GM19468 (cell line): ENCODE data around the gene TLL1.

Source experiments
- ATAC-seq: cut with Tn5 transposase; IDR thresholded peaks from one replicate; pipeline ENCODE4 v1.9.1; 2021; ENCODE audit warnings: mild to moderate bottlenecking, moderate library complexity, moderate number of reproducible peaks; ENCODE audit not compliant: unreplicated experiment; ENCODE audit errors: extremely low read depth

TLL1 gene

GRCh38 chr4:165877286-165877685, 4.2 kb downstream of the TLL1 start:
- ATAC-seq, result no peak

GRCh38 chr4:165879641-165880040, 6.6 kb downstream of the TLL1 start:
- ATAC-seq, result no peak

GRCh38 chr4:165894159-165894558, 21.1 kb downstream of the TLL1 start:
- ATAC-seq, result no peak

GRCh38 chr4:165905405-165906027, 32.5 kb downstream of the TLL1 start:
- no peak for ATAC-seq

- no peak for ATAC-seq
Observed at GRCh38 chr4:165906272-165906671, 33.2 kb downstream of the TLL1 start.

- no peak for ATAC-seq
Observed at GRCh38 chr4:165909947-165910346, 36.9 kb downstream of the TLL1 start.

- ATAC-seq, result no peak
Observed at GRCh38 chr4:165915215-165915614, 42.2 kb downstream of the TLL1 start.

GRCh38 chr4:165921546-165921945, 48.5 kb downstream of the TLL1 start:
- ATAC-seq, result no peak

- no peak for ATAC-seq
Observed at GRCh38 chr4:165922747-165923146, 49.7 kb downstream of the TLL1 start.

GRCh38 chr4:165926307-165926706, 53.3 kb downstream of the TLL1 start:
- ATAC-seq, result no peak

GRCh38 chr4:165927366-165927765, 54.3 kb downstream of the TLL1 start:
- ATAC-seq, result no peak

GRCh38 chr4:165927815-165928214, 54.8 kb downstream of the TLL1 start:
- no peak for ATAC-seq

GRCh38 chr4:165928601-165929000, 55.6 kb downstream of the TLL1 start:
- no peak for ATAC-seq

GRCh38 chr4:165929662-165930061, 56.6 kb downstream of the TLL1 start:
- ATAC-seq, result no peak

GRCh38 chr4:165931741-165932140, 58.7 kb downstream of the TLL1 start:
- ATAC-seq, result no peak

- no peak for ATAC-seq
Observed at GRCh38 chr4:165944900-165945299, 71.9 kb downstream of the TLL1 start.

- no peak for ATAC-seq
Observed at GRCh38 chr4:165945991-165946390, 73.0 kb downstream of the TLL1 start.

- no peak for ATAC-seq
Observed at GRCh38 chr4:165947019-165947418, 74.0 kb downstream of the TLL1 start.

- no peak for ATAC-seq
Observed at GRCh38 chr4:165953181-165953580, 80.1 kb downstream of the TLL1 start.

- no peak for ATAC-seq
Observed at GRCh38 chr4:165963621-165964020, 90.6 kb downstream of the TLL1 start.

- no peak for ATAC-seq
Observed at GRCh38 chr4:165964591-165964990, 91.6 kb downstream of the TLL1 start.

- ATAC-seq, result no peak
Observed at GRCh38 chr4:165965503-165965902, 92.5 kb downstream of the TLL1 start.

GRCh38 chr4:165966833-165967232, 93.8 kb downstream of the TLL1 start:
- no peak for ATAC-seq
